ENCODE measurements around the gene CNNM2.
"Not testable (repeated sequence)": the region's sequence is repeated elsewhere in the genome, so short reads cannot be mapped to it uniquely, and the experiment has no call there.

The CNNM2 gene

GRCh38 chr10:102967123-102967522, 49.0 kb downstream of the CNNM2 start:
- DNase-seq (ENCODE audit: low read depth): no peak

GRCh38 chr10:102970562-102971340, 52.7 kb downstream of the CNNM2 start:
- no peak for DNase-seq (ENCODE audit: low read depth)

GRCh38 chr10:102975483-102976379, 57.6 kb downstream of the CNNM2 start:
- no peak for DNase-seq (ENCODE audit: low read depth)

GRCh38 chr10:102976380-102976726, 58.3 kb downstream of the CNNM2 start:
- not testable (repeated sequence) for DNase-seq (ENCODE audit: low read depth)

GRCh38 chr10:102982296-102982695, 64.2 kb downstream of the CNNM2 start:
- DNase-seq (ENCODE audit: low read depth): no peak

- DNase-seq (ENCODE audit: low read depth): no peak
Observed at GRCh38 chr10:102984086-102984485, 66.0 kb downstream of the CNNM2 start.

GRCh38 chr10:102985811-102986210, 67.7 kb downstream of the CNNM2 start:
- DNase-seq (ENCODE audit: low read depth): no peak

- no peak for DNase-seq (ENCODE audit: low read depth)
Observed at GRCh38 chr10:102988404-102989314, 70.6 kb downstream of the CNNM2 start.

GRCh38 chr10:102994531-102995295, 76.6 kb downstream of the CNNM2 start:
- DNase-seq (ENCODE audit: low read depth): no peak

GRCh38 chr10:102996876-102997275, 78.8 kb downstream of the CNNM2 start:
- no peak for DNase-seq (ENCODE audit: low read depth)

GRCh38 chr10:102997998-102998397, 79.9 kb downstream of the CNNM2 start:
- no peak for DNase-seq (ENCODE audit: low read depth)

GRCh38 chr10:102998399-102998907, 80.4 kb downstream of the CNNM2 start:
- DNase-seq (ENCODE audit: low read depth): no peak

- not testable (repeated sequence) for DNase-seq (ENCODE audit: low read depth)
Observed at GRCh38 chr10:103000050-103000449, 82.0 kb downstream of the CNNM2 start.

GRCh38 chr10:103007017-103007416, 88.9 kb downstream of the CNNM2 start:
- DNase-seq (ENCODE audit: low read depth): no peak

GRCh38 chr10:103013416-103013815, 95.3 kb downstream of the CNNM2 start:
- DNase-seq (ENCODE audit: low read depth): no peak

- no peak for DNase-seq (ENCODE audit: low read depth)
Observed at GRCh38 chr10:103019425-103019824, 101.3 kb downstream of the CNNM2 start.

- no peak for DNase-seq (ENCODE audit: low read depth)
Observed at GRCh38 chr10:103021150-103021899, 103.2 kb downstream of the CNNM2 start.

- DNase-seq (ENCODE audit: low read depth): no peak
Observed at GRCh38 chr10:103021900-103022293, 103.8 kb downstream of the CNNM2 start.

- no peak for DNase-seq (ENCODE audit: low read depth)
Observed at GRCh38 chr10:103025696-103026095, 107.6 kb downstream of the CNNM2 start.

GRCh38 chr10:103038570-103038969, 120.5 kb downstream of the CNNM2 start:
- no peak for DNase-seq (ENCODE audit: low read depth)

All from activated T-cell treated with anti-CD3 and anti-CD28 coated beads for 24 hours (primary cell).